Measurements from ENCODE around the gene NUP98.

Gene NUP98

GRCh38 chr11:3797329-3798090 is at the start of gene NUP98:
Gene NUP98 (minus strand): TSS chr11:3797554. CDS start chr11:3782117, 15,437 bp downstream.
- no peaks in the 10 kb centered on the region for H3K9me3 ChIP-seq (ENCODE audit: low read depth, low read length)
- peak within 1 kb of the TSS; percentile 99 for H3K9ac ChIP-seq (ENCODE audit: insufficient read length)
- peak; percentile 94 for DNase-seq (ENCODE audit: low read depth, low spot score)
- peaks cover 34% of the 10 kb centered on the region for H3K36me3 ChIP-seq (ENCODE audit: insufficient read depth, low read length)
- H3K27ac ChIP-seq, result peak within 1 kb of the TSS; percentile 90
- H3K4me3 ChIP-seq, result peak within 1 kb of the TSS; percentile 95
- TF ChIP-seq FOXP2 (optimal IDR thresholded peaks at IDR 0.05; ENCODE audit: control extremely low read depth, extremely low read length, insufficient read depth), result no peak
- TF ChIP-seq POLR2AphosphoS5 (IDR thresholded peaks at IDR 0.05; ENCODE audit: borderline replicate concordance, low read depth, low read length), result peak; percentile 86

GRCh38 chr11:3845670-3846069 is 48.3 kb upstream of the NUP98 start:
- Histone ChIP-seq H3K27ac (no peak overlapping the region), H3K36me3 (ENCODE audit: insufficient read depth, low read length) (no peaks in the 10 kb centered on the region), H3K4me3 (no peak overlapping the region), H3K9ac (ENCODE audit: insufficient read length) (no peak overlapping the region), H3K9me3 (ENCODE audit: low read depth, low read length) (no peaks in the 10 kb centered on the region)
- DNase-seq (ENCODE audit: low read depth, low spot score), result no peak
- no peak for TF ChIP-seq FOXP2 (optimal IDR thresholded peaks at IDR 0.05; ENCODE audit: control extremely low read depth, extremely low read length, insufficient read depth)
- TF ChIP-seq POLR2AphosphoS5 (IDR thresholded peaks at IDR 0.05; ENCODE audit: borderline replicate concordance, low read depth, low read length), result no peak
- no peak for TF ChIP-seq EZH2 (IDR thresholded peaks at IDR 0.05)

- Histone ChIP-seq H3K9me3 (ENCODE audit: low read depth, low read length) (no peaks in the 10 kb centered on the region), H3K4me3 (no peak overlapping the region), H3K9ac (ENCODE audit: insufficient read length) (no peak overlapping the region), H3K36me3 (ENCODE audit: insufficient read depth, low read length) (no peaks in the 10 kb centered on the region), H3K27ac (no peak overlapping the region)
- DNase-seq (ENCODE audit: low read depth, low spot score), result no peak
- TF ChIP-seq EZH2 (IDR thresholded peaks at IDR 0.05), result no peak
- TF ChIP-seq FOXP2 (optimal IDR thresholded peaks at IDR 0.05; ENCODE audit: control extremely low read depth, extremely low read length, insufficient read depth), result no peak
- TF ChIP-seq POLR2AphosphoS5 (IDR thresholded peaks at IDR 0.05; ENCODE audit: borderline replicate concordance, low read depth, low read length), result no peak
Observed at GRCh38 chr11:3845246-3845645, 47.9 kb upstream of the NUP98 start.

GRCh38 chr11:3843326-3843725 is 46.0 kb upstream of the NUP98 start:
- TF ChIP-seq EZH2 (IDR thresholded peaks at IDR 0.05) (no peak), FOXP2 (optimal IDR thresholded peaks at IDR 0.05; ENCODE audit: control extremely low read depth, extremely low read length, insufficient read depth) (no peak), POLR2AphosphoS5 (IDR thresholded peaks at IDR 0.05; ENCODE audit: borderline replicate concordance, low read depth, low read length) (no peak)

GRCh38 chr11:3841426-3842350 is 44.3 kb upstream of the NUP98 start:
- peak overlapping the region; percentile 80 for H3K9ac ChIP-seq (ENCODE audit: insufficient read length)

More at GRCh38 chr11:3843326-3843725, 46.0 kb upstream of the NUP98 start:
- Histone ChIP-seq H3K9me3 (ENCODE audit: low read depth, low read length) (no peaks in the 10 kb centered on the region), H3K9ac (ENCODE audit: insufficient read length) (no peak overlapping the region), H3K27ac (no peak overlapping the region), H3K36me3 (ENCODE audit: insufficient read depth, low read length) (no peaks in the 10 kb centered on the region), H3K4me3 (no peak overlapping the region)
- no peak for DNase-seq (ENCODE audit: low read depth, low spot score)

GRCh38 chr11:3840870-3841425 is 43.6 kb upstream of the NUP98 start, which contains the start of gene RHOG:
Gene RHOG (minus strand): TSS chr11:3840959. CDS start chr11:3828138, 12,821 bp downstream.
- TF ChIP-seq FOXP2 (optimal IDR thresholded peaks at IDR 0.05; ENCODE audit: control extremely low read depth, extremely low read length, insufficient read depth) (no peak), EZH2 (IDR thresholded peaks at IDR 0.05) (no peak), POLR2AphosphoS5 (IDR thresholded peaks at IDR 0.05; ENCODE audit: borderline replicate concordance, low read depth, low read length) (no peak)
- peak within 1 kb of the TSS; percentile 76 for H3K27ac ChIP-seq
- DNase-seq (ENCODE audit: low read depth, low spot score), result no peak

More at GRCh38 chr11:3841426-3842350, 44.3 kb upstream of the NUP98 start:
- Histone ChIP-seq H3K27ac (peak overlapping the region; percentile 76), H3K9me3 (ENCODE audit: low read depth, low read length) (no peaks in the 10 kb centered on the region), H3K4me3 (peak overlapping the region; percentile 90), H3K36me3 (ENCODE audit: insufficient read depth, low read length) (no peaks in the 10 kb centered on the region)
- no peak for TF ChIP-seq FOXP2 (optimal IDR thresholded peaks at IDR 0.05; ENCODE audit: control extremely low read depth, extremely low read length, insufficient read depth)
- peak; percentile 36; the same call in 1 of the 2 replicates for TF ChIP-seq POLR2AphosphoS5 (IDR thresholded peaks at IDR 0.05; ENCODE audit: borderline replicate concordance, low read depth, low read length)
- no peak for DNase-seq (ENCODE audit: low read depth, low spot score)

GRCh38 chr11:3840004-3840869 is 42.9 kb upstream of the NUP98 start:
- no peaks in the 10 kb centered on the region for H3K9me3 ChIP-seq (ENCODE audit: low read depth, low read length)
- H3K9ac ChIP-seq (ENCODE audit: insufficient read length), result peak overlapping the region; percentile 86
- no peak for DNase-seq (ENCODE audit: low read depth, low spot score)
- TF ChIP-seq FOXP2 (optimal IDR thresholded peaks at IDR 0.05; ENCODE audit: control extremely low read depth, extremely low read length, insufficient read depth), result no peak
- TF ChIP-seq EZH2 (IDR thresholded peaks at IDR 0.05), result no peak
- no peak for TF ChIP-seq POLR2AphosphoS5 (IDR thresholded peaks at IDR 0.05; ENCODE audit: borderline replicate concordance, low read depth, low read length)
- no peak overlapping the region; the same call in 1 of the 2 replicates for H3K27ac ChIP-seq
- peaks cover under 1% of the 10 kb centered on the region; the same call in 1 of the 2 replicates for H3K36me3 ChIP-seq (ENCODE audit: insufficient read depth, low read length)
- peak overlapping the region; percentile 90 for H3K4me3 ChIP-seq

More at GRCh38 chr11:3840870-3841425, 43.6 kb upstream of the NUP98 start, which contains the start of gene RHOG:
- peak within 1 kb of the TSS; percentile 86 for H3K9ac ChIP-seq (ENCODE audit: insufficient read length)
- H3K4me3 ChIP-seq, result peak within 1 kb of the TSS; percentile 90
- no peaks in the 10 kb centered on the region for H3K9me3 ChIP-seq (ENCODE audit: low read depth, low read length)
- H3K36me3 ChIP-seq (ENCODE audit: insufficient read depth, low read length), result no peaks in the 10 kb centered on the region

Data from SK-N-MC (cell line).